Mammary epithelial cell (primary cell): ENCODE data around the gene MAS1.

Experiments used
- CTCF ChIP-seq, 2 donors: IDR thresholded peaks in 1 of 2; conservative IDR thresholded peaks in 1 of 2; 2 replicates each; pipeline ENCODE4 v1.5.1; 2011 to 2012; ENCODE audit warnings: inconsistent platforms in 2 of 2, low read length in 2 of 2, mild to moderate bottlenecking in 2 of 2, control low read depth in 1 of 2, low read depth in 1 of 2; ENCODE audit not compliant: insufficient read depth in 1 of 2; ENCODE audit errors: extremely low read depth in 1 of 2
- EZH2 ChIP-seq: IDR thresholded peaks from 2 replicates; pipeline ENCODE4 v1.6.1; 2012; ENCODE audit warnings: low read length, inconsistent platforms, borderline replicate concordance

- no peak for TF ChIP-seq CTCF (conservative IDR thresholded peaks at IDR 0.05 in 1 of 2, IDR thresholded peaks at IDR 0.05 in 1 of 2; ENCODE audit: extremely low read depth in 1 of 2, insufficient read depth in 1 of 2, low read depth in 1 of 2, low read length in 2 of 2)
- TF ChIP-seq EZH2 = no peak
Measured at GRCh38 chr6:159913375-159913774, 22.6 kb downstream of the MAS1 start.
